Left forelimb (tissue), 1 donor: ENCODE data around the gene ACOT7.

Experiments used
- DNase-seq: peaks from one replicate; pipeline ENCODE4 v3.0.0-alpha.2; 2018; ENCODE audit warnings: low spot score

Gene ACOT7

GRCh38 chr1:6360517-6361070, 33.0 kb downstream of the ACOT7 start:
- no peak for DNase-seq

- DNase-seq = no peak
Observed at GRCh38 chr1:6360117-6360496, 33.5 kb downstream of the ACOT7 start.

- DNase-seq = no peak
Observed at GRCh38 chr1:6359216-6360116, 34.1 kb downstream of the ACOT7 start.

GRCh38 chr1:6358757-6359201, 34.8 kb downstream of the ACOT7 start:
- no peak for DNase-seq

GRCh38 chr1:6358144-6358624, 35.4 kb downstream of the ACOT7 start:
- DNase-seq = no peak

GRCh38 chr1:6357243-6357936, 36.2 kb downstream of the ACOT7 start:
- no peak for DNase-seq

DNA sequence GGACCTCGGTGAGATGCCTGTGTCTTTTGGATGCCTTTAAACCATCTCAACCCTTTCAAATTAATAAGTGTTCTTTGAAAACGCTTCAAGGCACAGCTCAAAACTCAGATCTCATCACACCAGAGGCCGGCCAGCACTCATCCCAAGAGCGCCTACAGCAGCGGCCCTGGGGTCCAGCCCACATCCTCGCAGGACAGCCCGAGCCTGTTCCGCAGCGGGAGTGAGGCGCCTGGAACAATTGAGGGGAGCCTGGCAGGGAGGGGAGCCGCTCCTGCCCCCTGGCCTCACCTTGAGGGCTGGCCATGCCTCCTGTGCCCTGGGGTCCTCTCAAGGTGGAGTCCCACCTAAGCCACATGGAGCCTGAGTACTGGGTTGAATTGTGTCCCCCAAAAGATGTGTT, 37.9 kb downstream of the ACOT7 start:
- no peak for DNase-seq

GRCh38 chr1:6354659-6355317, 38.8 kb downstream of the ACOT7 start:
- DNase-seq = no peak

GRCh38 chr1:6353955-6354658, 39.5 kb downstream of the ACOT7 start:
- DNase-seq = no peak

GRCh38 chr1:6353619-6353954, 40.0 kb downstream of the ACOT7 start:
- no peak for DNase-seq

DNA sequence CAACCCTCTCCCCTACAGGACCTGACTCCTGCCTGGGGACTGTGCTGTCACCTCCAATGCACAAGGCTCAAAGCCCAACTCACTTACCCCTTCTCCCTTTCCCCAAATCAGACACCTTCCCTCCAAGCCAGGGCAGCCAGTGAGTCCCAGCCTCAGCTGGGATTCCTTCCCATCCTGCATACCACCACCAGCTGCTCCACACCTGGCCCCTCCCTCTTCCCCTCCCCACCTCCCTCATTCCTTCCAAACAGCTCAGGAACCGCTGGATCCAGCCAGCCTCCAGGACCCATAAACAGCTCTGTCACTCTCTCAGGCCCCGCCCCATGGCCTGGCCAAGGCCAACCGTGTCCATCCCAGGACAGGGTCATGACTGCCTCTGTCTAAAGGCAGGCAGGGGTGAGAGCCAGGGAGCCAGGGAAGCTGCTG, 41.4 kb downstream of the ACOT7 start:
- DNase-seq = no peak

DNA sequence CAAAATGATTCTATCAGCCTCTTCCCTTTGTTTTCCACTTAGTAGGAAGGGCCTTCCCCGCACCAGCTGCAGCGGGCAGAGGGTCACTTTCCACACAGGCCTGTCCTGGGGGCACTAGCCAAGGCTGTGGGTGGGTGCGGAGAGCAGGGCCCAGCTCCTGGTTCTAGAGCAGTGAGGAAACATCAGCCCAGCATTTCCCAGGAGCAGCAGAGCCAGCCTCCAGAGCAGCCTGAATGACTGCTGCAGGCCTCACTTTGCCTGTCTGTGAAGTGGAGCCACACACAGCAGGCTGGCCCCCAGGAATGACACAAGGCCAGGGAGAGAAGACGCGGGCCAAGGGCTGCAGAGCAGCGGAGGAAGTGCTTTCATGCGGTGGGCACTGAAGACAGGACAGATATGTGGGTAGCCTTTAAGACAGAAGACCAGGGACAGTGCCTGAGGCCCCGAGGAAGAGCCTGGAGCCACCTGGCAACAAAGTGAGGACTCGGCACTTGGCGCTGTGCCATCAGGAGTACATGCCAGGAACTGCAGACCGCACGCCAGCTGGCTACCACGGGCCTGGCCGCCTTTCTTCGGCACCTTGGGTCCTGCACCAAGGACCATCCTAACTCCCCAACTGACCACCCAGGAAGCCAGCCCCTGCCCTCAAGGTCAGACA, 42.0 kb downstream of the ACOT7 start:
- DNase-seq = no peak

DNA sequence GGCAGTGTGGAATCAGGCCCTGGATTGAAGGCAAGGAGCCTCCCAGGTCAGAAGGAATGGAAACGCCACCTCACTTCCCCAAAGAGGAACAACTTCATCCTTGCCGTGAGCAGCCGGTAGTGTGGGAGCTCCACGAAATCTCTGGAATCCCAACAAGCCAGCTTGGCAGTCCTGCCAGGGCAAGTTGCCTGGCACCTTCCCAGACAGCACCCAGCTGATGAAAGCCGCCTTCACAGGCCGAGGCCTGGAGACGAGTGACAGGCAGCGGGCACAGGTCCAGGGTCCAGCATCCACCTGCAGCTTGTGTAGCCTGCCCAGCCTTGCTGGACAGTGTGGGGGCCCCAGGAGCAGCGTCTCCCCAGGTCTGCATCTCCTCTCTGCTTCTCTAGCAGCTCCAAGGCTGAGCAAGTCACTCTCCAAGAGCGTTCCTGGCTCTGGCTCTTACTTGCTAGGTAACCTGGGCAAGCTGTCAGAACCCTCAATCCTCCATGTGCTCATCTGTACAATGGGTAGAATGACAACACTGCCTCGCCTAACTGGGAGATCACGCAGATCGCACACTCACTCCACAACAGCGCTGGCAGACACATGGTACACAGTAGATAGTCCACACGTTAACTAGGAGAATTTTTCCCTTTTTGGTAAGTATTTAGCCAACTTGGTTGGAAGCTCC, 43.0 kb downstream of the ACOT7 start:
- DNase-seq = no peak

GRCh38 chr1:6349254-6349943, 44.2 kb downstream of the ACOT7 start:
- no peak for DNase-seq

- no peak for DNase-seq
Observed at GRCh38 chr1:6348511-6349191, 44.9 kb downstream of the ACOT7 start.

DNA sequence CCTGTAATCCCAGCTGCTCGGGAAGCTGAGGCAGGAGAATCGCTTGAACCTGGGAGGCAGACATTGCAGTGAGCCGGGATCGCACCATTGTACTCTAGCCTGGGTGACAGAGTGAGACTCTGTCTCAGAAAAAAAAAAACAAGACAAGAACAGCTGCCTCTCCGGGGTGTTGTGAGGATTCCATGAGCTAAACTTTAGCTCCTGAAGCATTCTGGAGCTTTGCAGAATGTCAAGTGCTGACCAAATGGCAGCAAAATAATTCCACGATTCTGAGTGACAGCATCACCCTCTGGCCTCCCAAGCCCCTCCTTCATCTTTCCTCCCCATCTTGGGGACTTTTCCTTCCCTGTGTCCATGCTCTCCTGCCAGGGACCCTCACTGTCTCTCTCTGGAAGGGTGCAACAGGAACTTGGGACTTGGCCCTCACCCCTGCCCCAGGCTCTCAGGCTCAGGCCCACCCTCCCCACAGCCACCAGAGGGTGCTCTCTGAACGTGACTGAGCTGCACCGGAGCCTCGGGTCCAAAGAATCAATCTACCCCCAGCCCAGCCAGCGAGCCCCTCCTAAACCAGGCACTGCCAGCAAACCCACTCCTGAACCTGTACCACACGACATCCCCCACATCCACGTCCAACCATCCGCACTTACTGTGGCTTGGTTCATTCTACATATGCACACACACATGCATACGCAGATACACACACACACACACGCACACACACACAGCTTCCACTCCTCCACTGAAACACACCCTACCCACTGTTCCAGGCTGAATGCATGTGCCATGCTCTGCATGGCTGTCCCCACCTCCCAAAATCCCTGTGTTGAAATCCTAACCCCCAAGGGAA, 45.7 kb downstream of the ACOT7 start:
- DNase-seq = no peak

DNA sequence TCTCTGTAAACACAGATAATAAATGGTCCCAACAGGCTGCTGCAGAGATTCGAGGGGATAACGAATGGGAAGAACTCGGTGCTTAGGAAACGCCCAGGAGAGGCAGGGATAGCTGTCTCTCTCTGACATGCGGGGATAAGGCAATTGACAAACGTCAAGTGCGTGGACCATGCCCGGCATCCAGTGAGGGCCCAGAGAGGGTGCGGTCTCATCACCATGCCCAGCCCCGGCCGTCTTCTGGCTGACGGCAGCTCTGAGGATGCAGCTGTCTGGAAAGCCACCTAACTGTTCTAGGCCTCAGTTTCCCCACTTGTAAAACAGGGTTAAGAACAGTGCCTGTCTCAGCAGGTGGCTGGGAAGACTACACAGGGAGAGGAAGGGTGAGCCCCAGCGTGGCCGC, 48.1 kb downstream of the ACOT7 start:
- DNase-seq = no peak

- no peak for DNase-seq
Observed at GRCh38 chr1:6345009-6345408, 48.6 kb downstream of the ACOT7 start.
